ENCODE results near the gene DAB2IP.
A peak's percentile ranks its signal among the peaks of the same experiment; 100 is the strongest.

Gene DAB2IP

DNA sequence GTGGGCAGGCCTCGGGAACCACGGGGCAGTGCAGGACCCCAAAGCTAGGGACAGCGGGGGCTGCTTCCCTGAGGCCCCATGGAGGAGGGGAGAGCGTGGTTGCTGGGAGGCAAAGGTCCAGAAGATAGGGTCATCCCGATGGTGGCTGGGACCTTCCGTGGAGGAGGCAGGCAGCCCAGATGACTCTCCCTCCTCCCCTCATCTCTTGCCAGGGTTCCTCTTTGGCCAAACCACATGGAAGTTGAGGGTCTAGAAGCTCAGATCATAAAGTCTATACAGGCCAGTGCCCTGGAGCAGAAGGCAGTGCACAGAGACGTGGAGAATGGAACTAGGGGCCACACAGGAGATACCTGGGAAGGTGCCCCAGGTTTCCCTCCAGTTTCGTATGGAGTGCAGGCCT lies 22.6 kb downstream of the DAB2IP start:
- no peaks in the 10 kb centered on the region for H3K27me3 ChIP-seq (ENCODE audit: insufficient read depth, poor library complexity, severe bottlenecking)
- ATAC-seq (ENCODE audit: low read depth) (no peak), DNase-seq (ENCODE audit: low spot score) (no peak)
- H3K4me3 ChIP-seq (ENCODE audit: severe bottlenecking) = no peak overlapping the region
- H3K9me3 ChIP-seq (ENCODE audit: severe bottlenecking) = no peaks in the 10 kb centered on the region
- no peaks in the 10 kb centered on the region for H3K36me3 ChIP-seq (ENCODE audit: low read depth)
- no peaks in the 10 kb centered on the region for H3K4me1 ChIP-seq (ENCODE audit: insufficient read depth, poor library complexity, severe bottlenecking)
- no peak overlapping the region for H3K27ac ChIP-seq (ENCODE audit: poor library complexity, severe bottlenecking)
- TF ChIP-seq, protein P1, sequence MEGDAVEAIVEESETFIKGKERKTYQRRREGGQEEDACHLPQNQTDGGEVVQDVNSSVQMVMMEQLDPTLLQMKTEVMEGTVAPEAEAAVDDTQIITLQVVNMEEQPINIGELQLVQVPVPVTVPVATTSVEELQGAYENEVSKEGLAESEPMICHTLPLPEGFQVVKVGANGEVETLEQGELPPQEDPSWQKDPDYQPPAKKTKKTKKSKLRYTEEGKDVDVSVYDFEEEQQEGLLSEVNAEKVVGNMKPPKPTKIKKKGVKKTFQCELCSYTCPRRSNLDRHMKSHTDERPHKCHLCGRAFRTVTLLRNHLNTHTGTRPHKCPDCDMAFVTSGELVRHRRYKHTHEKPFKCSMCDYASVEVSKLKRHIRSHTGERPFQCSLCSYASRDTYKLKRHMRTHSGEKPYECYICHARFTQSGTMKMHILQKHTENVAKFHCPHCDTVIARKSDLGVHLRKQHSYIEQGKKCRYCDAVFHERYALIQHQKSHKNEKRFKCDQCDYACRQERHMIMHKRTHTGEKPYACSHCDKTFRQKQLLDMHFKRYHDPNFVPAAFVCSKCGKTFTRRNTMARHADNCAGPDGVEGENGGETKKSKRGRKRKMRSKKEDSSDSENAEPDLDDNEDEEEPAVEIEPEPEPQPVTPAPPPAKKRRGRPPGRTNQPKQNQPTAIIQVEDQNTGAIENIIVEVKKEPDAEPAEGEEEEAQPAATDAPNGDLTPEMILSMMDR (IDR thresholded peaks at IDR 0.05; ENCODE audit: poor library complexity, severe bottlenecking) = no peak

DNA sequence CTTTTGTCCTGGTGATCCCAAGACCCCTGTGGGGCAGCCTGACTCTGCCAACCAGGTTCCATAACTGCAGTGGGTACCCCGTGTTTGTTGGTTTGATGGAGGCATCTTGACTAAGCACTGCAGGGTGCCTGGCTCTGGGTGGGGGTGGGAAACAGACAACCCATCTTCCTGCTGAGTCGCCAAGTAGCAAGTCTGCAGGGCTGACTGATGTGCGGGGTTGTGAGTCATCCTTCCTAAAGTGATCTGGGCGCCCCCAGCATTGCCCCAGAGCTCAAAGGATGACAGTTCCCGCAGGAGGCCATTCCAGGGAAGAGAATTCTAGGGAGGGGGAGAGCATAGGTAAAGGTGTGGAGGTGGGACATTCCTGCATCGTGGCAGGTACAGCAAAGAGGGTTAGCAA lies 23.5 kb downstream of the DAB2IP start:
- H3K36me3 ChIP-seq (ENCODE audit: low read depth) = no peaks in the 10 kb centered on the region
- no peaks in the 10 kb centered on the region for H3K4me1 ChIP-seq (ENCODE audit: insufficient read depth, poor library complexity, severe bottlenecking)
- H3K4me3 ChIP-seq (ENCODE audit: severe bottlenecking) = no peak overlapping the region
- peak; percentile 59; the same call in 2 of the 3 replicates for ATAC-seq (ENCODE audit: low read depth)
- TF ChIP-seq, protein P1 (IDR thresholded peaks at IDR 0.05; ENCODE audit: poor library complexity, severe bottlenecking) = no peak
- no peak overlapping the region for H3K27ac ChIP-seq (ENCODE audit: poor library complexity, severe bottlenecking)
- H3K27me3 ChIP-seq (ENCODE audit: insufficient read depth, poor library complexity, severe bottlenecking) = no peaks in the 10 kb centered on the region
- DNase-seq (ENCODE audit: low spot score) = no peak
- no peaks in the 10 kb centered on the region for H3K9me3 ChIP-seq (ENCODE audit: severe bottlenecking)

DNA sequence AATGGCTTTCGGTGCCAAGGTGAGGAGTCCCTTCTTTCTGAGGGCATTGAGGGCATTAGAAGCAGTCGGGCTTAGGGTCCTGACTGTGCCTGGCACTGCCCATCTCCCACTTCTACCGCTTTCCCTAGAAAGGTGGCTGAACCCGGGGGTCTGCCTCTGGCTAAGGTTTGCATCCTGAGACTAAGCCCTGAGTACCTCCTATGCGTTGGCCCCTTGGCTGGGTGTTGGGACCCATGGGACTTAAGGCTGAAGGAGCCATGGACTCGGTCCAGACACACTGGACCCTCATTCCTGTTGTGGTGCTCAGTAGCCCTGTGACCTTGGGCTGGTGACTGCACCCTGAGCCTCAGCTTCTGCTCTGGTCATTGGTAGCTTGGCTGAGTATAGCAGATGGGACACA lies 23.9 kb downstream of the DAB2IP start:
- Histone ChIP-seq H3K27me3 (ENCODE audit: insufficient read depth, poor library complexity, severe bottlenecking) (no peaks in the 10 kb centered on the region), H3K4me1 (ENCODE audit: insufficient read depth, poor library complexity, severe bottlenecking) (no peaks in the 10 kb centered on the region), H3K4me3 (ENCODE audit: severe bottlenecking) (no peak overlapping the region), H3K36me3 (ENCODE audit: low read depth) (no peaks in the 10 kb centered on the region), H3K27ac (ENCODE audit: poor library complexity, severe bottlenecking) (no peak overlapping the region), H3K9me3 (ENCODE audit: severe bottlenecking) (no peaks in the 10 kb centered on the region)
- DNase-seq (ENCODE audit: low spot score) (no peak), ATAC-seq (ENCODE audit: low read depth) (no peak)
- TF ChIP-seq, protein P1 (IDR thresholded peaks at IDR 0.05; ENCODE audit: poor library complexity, severe bottlenecking) = no peak

DNA sequence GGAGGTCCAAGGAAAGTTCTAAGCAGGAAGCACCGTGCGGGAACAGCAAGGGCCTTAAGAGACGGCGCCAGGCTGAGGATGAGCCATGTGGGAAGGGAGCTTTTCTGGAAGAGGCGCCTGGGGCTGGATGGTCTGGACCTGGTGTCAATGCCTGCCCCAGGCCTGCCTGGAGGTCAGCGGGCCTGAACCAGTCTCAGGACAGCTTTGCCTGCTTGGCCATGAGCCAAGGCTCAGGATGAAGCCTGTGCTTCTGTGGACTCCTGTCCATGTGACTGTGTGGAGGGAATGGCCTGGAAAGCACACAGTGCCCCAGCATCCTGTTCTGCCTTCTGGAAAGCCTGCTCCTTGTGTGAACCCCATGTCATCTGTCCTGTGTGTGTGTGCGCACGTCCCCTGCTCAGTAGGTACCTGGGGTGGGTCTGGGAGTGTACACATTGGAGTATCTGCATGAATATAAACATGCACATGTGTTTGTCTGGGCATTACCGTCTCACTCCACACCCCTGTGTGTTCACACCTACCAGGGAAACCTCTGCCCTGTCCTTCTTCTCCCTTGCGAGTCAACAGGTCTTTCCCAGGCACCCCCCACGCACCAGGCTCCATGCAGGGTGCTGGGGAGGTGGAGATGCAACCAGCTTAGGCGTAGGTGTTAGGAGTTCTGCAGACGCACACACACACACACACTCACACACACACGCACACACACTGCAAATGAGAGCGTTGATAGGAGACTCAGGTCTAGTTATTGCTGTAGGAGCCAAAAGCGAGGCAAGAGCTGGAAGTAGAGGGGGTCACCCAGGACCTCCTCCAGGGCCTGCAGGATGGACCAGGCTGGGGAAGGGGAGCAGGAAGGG lies 24.8 kb downstream of the DAB2IP start:
- Histone ChIP-seq H3K9me3 (ENCODE audit: severe bottlenecking) (no peaks in the 10 kb centered on the region), H3K36me3 (ENCODE audit: low read depth) (no peaks in the 10 kb centered on the region), H3K4me3 (ENCODE audit: severe bottlenecking) (no peak overlapping the region), H3K27ac (ENCODE audit: poor library complexity, severe bottlenecking) (no peak overlapping the region), H3K27me3 (ENCODE audit: insufficient read depth, poor library complexity, severe bottlenecking) (no peaks in the 10 kb centered on the region), H3K4me1 (ENCODE audit: insufficient read depth, poor library complexity, severe bottlenecking) (no peaks in the 10 kb centered on the region)
- DNase-seq (ENCODE audit: low spot score) (no peak), ATAC-seq (ENCODE audit: low read depth) (no peak)
- TF ChIP-seq, protein P1 (IDR thresholded peaks at IDR 0.05; ENCODE audit: poor library complexity, severe bottlenecking) = no peak

DNA sequence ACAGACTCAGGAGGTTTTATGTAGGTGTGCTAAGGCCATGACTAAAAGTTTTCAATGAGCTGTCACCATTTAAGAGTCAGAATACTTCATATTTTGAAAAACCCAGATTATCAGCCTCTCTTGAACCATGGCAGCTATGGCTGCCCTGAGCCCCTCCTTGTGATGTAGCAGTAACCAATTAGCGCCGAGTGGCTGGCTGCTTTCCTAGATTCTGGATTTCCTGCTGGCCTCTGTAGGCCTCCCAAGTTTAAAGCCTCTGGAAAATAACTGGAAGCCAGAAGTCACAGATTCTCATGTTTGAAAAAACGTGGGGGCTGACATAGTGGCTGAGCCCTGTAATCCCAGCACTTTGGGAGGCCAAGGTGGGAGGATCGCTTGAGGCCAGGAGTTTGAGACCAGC lies 25.5 kb downstream of the DAB2IP start:
- TF ChIP-seq, protein P1 (IDR thresholded peaks at IDR 0.05; ENCODE audit: poor library complexity, severe bottlenecking) = no peak
- no peaks in the 10 kb centered on the region for H3K27me3 ChIP-seq (ENCODE audit: insufficient read depth, poor library complexity, severe bottlenecking)
- H3K27ac ChIP-seq (ENCODE audit: poor library complexity, severe bottlenecking) = no peak overlapping the region
- no peak for ATAC-seq (ENCODE audit: low read depth)
- no peaks in the 10 kb centered on the region for H3K9me3 ChIP-seq (ENCODE audit: severe bottlenecking)
- H3K4me3 ChIP-seq (ENCODE audit: severe bottlenecking) = no peak overlapping the region
- no peaks in the 10 kb centered on the region for H3K36me3 ChIP-seq (ENCODE audit: low read depth)
- H3K4me1 ChIP-seq (ENCODE audit: insufficient read depth, poor library complexity, severe bottlenecking) = no peaks in the 10 kb centered on the region
- no peak for DNase-seq (ENCODE audit: low spot score)
